Heart left ventricle (tissue), 16 donors: ENCODE results near the gene GATAD2A. TPM values are rescaled to one million over a fixed set of nuclear protein-coding genes. Genes with fewer than 3 reads are reported as not detected.
A peak's percentile ranks its signal among the peaks of the same experiment; 100 is the strongest.
"Not testable (repeated sequence)": the region's sequence is repeated elsewhere in the genome, so short reads cannot be mapped to it uniquely, and the experiment has no call there.

Experiments
- ATAC-seq, 4 donors: fragments of 200-7000 bp; cut with Tn5 transposase; one replicate each; pipeline ENCODE4 v1.9.1; 2020 to 2022; ENCODE audit warnings: moderate library complexity in 4 of 4, mild to moderate bottlenecking in 3 of 4, moderate number of reproducible peaks in 1 of 4
- DNase-seq, 5 donors: peaks; one replicate each; pipeline ENCODE4 v3.0.0-alpha.2; 2020
- H3K27ac ChIP-seq, 12 donors: fragments of 200-600 bp; sonication (generic) in 4 of 12; one replicate each; pipeline versions ENCODE4 v1.5.0 to v1.8.0; 2016 to 2022; ENCODE audit warnings: mild to moderate bottlenecking in 2 of 12
- H3K27me3 ChIP-seq, 9 donors: fragments of 200-600 bp; sonication (generic) in 2 of 9; one replicate each; pipeline versions ENCODE4 v1.5.1 to v1.8.0; 2016 to 2022; ENCODE audit warnings: mild to moderate bottlenecking in 3 of 9
- H3K36me3 ChIP-seq, 9 donors: fragments of 200-600 bp; sonication (generic) in 2 of 9; one replicate each; pipeline versions ENCODE4 v1.5.0 to v1.8.0; 2018 to 2022; ENCODE audit warnings: mild to moderate bottlenecking in 2 of 9
- H3K4me1 ChIP-seq, 12 donors: fragments of 200-600 bp; sonication (generic) in 4 of 12; one replicate each; pipeline versions ENCODE4 v1.5.0 to v1.8.0; 2016 to 2022; ENCODE audit warnings: mild to moderate bottlenecking in 3 of 12
- H3K4me3 ChIP-seq, 12 donors: fragments of 200-600 bp; sonication (generic) in 4 of 12; one replicate each; pipeline versions ENCODE4 v1.5.0 to v1.8.0; 2017 to 2022; ENCODE audit warnings: mild to moderate bottlenecking in 9 of 12, moderate library complexity in 4 of 12
- H3K9me3 ChIP-seq, 12 donors: fragments of 200-600 bp; sonication (generic) in 4 of 12; one replicate each; pipeline versions ENCODE4 v1.5.0 to v1.8.0; 2016 to 2022; ENCODE audit warnings: mild to moderate bottlenecking in 1 of 12
- POLR2A ChIP-seq, 2 donors: fragments of 450-650 bp; IDR thresholded peaks; one replicate each; pipeline ENCODE4 v1.6.1; 2017; ENCODE audit warnings: antibody characterized with exemption in 2 of 2, mild to moderate bottlenecking in 2 of 2, moderate library complexity in 2 of 2
- WGBS, 4 donors: extraction: QIAGEN DNeasy Blood & Tissue Kit in 2 of 4; methylation state at CpG; one replicate each; pipeline versions ENCODE4 v1.1.5 to v1.1.7; 2013 to 2018; 5-methylcytosine and 5-hydroxymethylcytosine counted together
- intact Hi-C, 10 donors: fragments of 100-400 bp; cut with DNase I; formaldehyde crosslinking; loops; one replicate each; pipeline versions ENCODE4 v1.11.1 to v1.14.2; 2022
- polyA plus RNA-seq, 2 donors: library from polyadenylated mRNA; stranded (reverse); fragments of 200-250 nt; gene quantifications; one replicate each; pipeline ENCODE4 v1.2.3, GENCODE V29; 2013
- total RNA-seq, 9 donors: library from RNA; depleted of rRNA in 2 of 9; stranded (reverse); fragments of >200 nt in 2 of 9; fragmentation: NEBNext Ultra II Directional in 3 of 9; extraction: Animal tissue kit (Norgen Biotek cat#: 25700) in 3 of 9; gene quantifications; one replicate each; pipeline versions ENCODE4 v1.1.0 to v1.2.4, GENCODE V29; 2016 to 2023
- TF ChIP-seq, protein P1 (sequence below), 12 donors: fragments of 200-600 bp; sonication (generic) in 4 of 12; IDR thresholded peaks; one replicate each; pipeline versions ENCODE4 v1.5.0 to v1.8.0; 2018 to 2022; ENCODE audit warnings: antibody characterized with exemption in 12 of 12, mild to moderate bottlenecking in 5 of 12
- donor health status: ischemic (EF 13 %, LVEDD 7.1; RV severe dilation, severe dysfunction).
- donor health status: healthy with polysubstance abuse.
- donor health status: DM: no; HTN: yes; CAD: no.
- donor health status: DM: no; HTN: no; CAD: no.
- donor health status: ischemic (EF 25% LVEDD 6.9; RV normal size, moderate dysfunction).
- donor health status: ischemic (EF 25% LVEDD 5.7; RV mildly dilated, moderate dysfunction).
- donor health status: healthy.
- donor health status: DM: yes; HTN: yes; CAD: no.
- donor health status: ischemic (EF 35%, LVEDD 5.7; RV mildly dilated, moderate dysfunction).
- donor health status: nonischemic (EF 11% LVEDD 7.7; RV severe dilation, severe dysfunction).
- donor health status: DM: yes; HTN: yes; CAD: no.
- donor health status: PGD.
- donor health status: ischemic (EF 29% LVEDD 5.4; RV normal size, mild dysfunction).
- donor health status: nonischemic (EF 23%, LVEDD 6.1; RV moderate dilation, normal function).

The GATAD2A gene
- total and polyA plus RNA-seq, 11 donors: 7.5 to 49.5 (median 30.5) TPM

DNA sequence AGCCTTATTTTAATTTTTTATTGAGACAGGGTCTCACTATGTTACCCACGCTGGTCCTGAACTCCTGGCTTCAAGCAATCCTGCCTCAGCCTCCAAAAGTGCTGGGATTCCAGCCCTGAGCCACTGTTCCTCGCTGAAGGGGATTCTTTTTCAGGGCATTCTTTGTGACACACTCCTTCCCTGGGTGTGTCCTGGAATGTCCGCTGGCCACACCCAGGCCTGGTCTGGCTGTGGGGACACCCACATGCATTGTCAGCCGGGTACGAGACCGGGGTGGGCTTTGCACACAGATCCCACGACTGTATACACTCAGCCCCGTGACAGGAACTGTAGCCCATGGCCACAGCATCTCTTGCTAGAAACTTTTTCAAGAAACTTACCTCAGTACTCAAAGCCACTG, 34.4 kb upstream of the GATAD2A start:
- Histone ChIP-seq H3K4me1 (peaks cover 0 to 46% (median 13%) of the 10 kb centered on the region in 12 donors), H3K27ac (peak overlapping the region in 3 of 12 donors; percentile 24 to 59 (median 32)), H3K27me3 (no peaks in the 10 kb centered on the region), H3K4me3 (no peak overlapping the region), H3K36me3 (no peaks in the 10 kb centered on the region), H3K9me3 (no peaks in the 10 kb centered on the region)
- DNase-seq (peak in 2 of 5 donors; percentile 29 to 59), ATAC-seq (peak in 1 of 4 donors; percentile 21)
- intact Hi-C loops: no loop called here
- 60 to 75% (median 67%) methylated on average over 7 to 8 of the region's 8 CpGs for WGBS, 4 donors
- TF ChIP-seq POLR2A (IDR thresholded peaks at IDR 0.05): no peak
- TF ChIP-seq, protein P1, sequence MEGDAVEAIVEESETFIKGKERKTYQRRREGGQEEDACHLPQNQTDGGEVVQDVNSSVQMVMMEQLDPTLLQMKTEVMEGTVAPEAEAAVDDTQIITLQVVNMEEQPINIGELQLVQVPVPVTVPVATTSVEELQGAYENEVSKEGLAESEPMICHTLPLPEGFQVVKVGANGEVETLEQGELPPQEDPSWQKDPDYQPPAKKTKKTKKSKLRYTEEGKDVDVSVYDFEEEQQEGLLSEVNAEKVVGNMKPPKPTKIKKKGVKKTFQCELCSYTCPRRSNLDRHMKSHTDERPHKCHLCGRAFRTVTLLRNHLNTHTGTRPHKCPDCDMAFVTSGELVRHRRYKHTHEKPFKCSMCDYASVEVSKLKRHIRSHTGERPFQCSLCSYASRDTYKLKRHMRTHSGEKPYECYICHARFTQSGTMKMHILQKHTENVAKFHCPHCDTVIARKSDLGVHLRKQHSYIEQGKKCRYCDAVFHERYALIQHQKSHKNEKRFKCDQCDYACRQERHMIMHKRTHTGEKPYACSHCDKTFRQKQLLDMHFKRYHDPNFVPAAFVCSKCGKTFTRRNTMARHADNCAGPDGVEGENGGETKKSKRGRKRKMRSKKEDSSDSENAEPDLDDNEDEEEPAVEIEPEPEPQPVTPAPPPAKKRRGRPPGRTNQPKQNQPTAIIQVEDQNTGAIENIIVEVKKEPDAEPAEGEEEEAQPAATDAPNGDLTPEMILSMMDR (IDR thresholded peaks at IDR 0.05): no peak

- intact Hi-C loops: no loop called here
- WGBS, 4 donors: 55 to 62% (median 59%) methylated on average over 8 of the region's 8 CpGs
- no peaks in the 10 kb centered on the region for H3K27me3 ChIP-seq
- peak overlapping the region; percentile 40 to 91 (median 74) for H3K27ac ChIP-seq
- H3K4me1 ChIP-seq: peaks cover 0 to 46% (median 15%) of the 10 kb centered on the region in 12 donors
- DNase-seq (peak; percentile 77 to 85 (median 83)), ATAC-seq (peak; percentile 92 to 97 (median 94))
- H3K4me3 ChIP-seq: peak overlapping the region in 5 of 12 donors; percentile 5 to 29 (median 23)
- peak in 1 of 2 donors; percentile 39 for TF ChIP-seq POLR2A (IDR thresholded peaks at IDR 0.05)
- TF ChIP-seq, protein P1 (IDR thresholded peaks at IDR 0.05): no peak
- H3K9me3 ChIP-seq: no peaks in the 10 kb centered on the region
- no peaks in the 10 kb centered on the region for H3K36me3 ChIP-seq
Observed at GRCh38 chr19:19372656-19373416, 32.6 kb upstream of the GATAD2A start.

GRCh38 chr19:19379527-19379926, 25.9 kb upstream of the GATAD2A start:
- H3K9me3 ChIP-seq: no peaks in the 10 kb centered on the region
- no peak for DNase-seq
- TF ChIP-seq, protein P1 (IDR thresholded peaks at IDR 0.05): no peak
- no peak for TF ChIP-seq POLR2A (IDR thresholded peaks at IDR 0.05)
- H3K36me3 ChIP-seq: no peaks in the 10 kb centered on the region
- intact Hi-C loops: no loop called here
- no peak overlapping the region for H3K4me3 ChIP-seq
- H3K27me3 ChIP-seq: no peaks in the 10 kb centered on the region
- WGBS, 4 donors: 76 to 92% (median 79%) methylated on average over 2 of the region's 2 CpGs
- no peak overlapping the region for H3K27ac ChIP-seq
- H3K4me1 ChIP-seq: peaks cover 0 to 59% (median 12%) of the 10 kb centered on the region in 12 donors
- ATAC-seq: no peak

DNA sequence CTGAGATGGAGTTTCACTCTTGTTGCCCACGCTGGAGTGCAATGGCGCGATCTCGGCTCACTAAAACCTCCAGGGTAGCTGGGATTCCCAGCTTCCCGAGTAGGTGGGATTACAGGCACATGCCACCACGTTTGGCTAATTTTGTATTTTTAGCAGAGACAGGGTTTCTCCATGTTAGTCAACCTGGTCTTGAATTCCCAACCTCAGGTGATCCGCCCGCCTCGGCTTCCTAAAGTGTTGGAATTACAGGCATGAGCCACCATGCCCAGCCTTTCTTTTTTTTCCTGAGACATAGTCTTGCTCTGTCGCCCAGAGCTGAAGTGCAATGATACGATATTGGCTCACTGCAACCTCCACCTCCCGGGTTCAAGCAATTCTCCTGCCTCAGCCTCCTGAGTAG, 25.2 kb upstream of the GATAD2A start:
- peaks cover 0 to 57% (median 16%) of the 10 kb centered on the region in 12 donors for H3K4me1 ChIP-seq
- WGBS, 4 donors: 90 to 94% (median 92%) methylated on average over 12 of the region's 12 CpGs
- DNase-seq, H3K9me3 ChIP-seq, H3K27me3 ChIP-seq, H3K4me3 ChIP-seq, ATAC-seq, H3K36me3 ChIP-seq, H3K27ac ChIP-seq: not testable (repeated sequence)
- intact Hi-C loops: loop anchor here in 1 of 10 donors (5.0 kb wide), 1 partner anchor 112 kb away; no protein-coding TSS in a partner anchor
